ENCODE measurements around the gene ODC1.
"Not testable (repeated sequence)": the region's sequence is repeated elsewhere in the genome, so short reads cannot be mapped to it uniquely, and the experiment has no call there.

ODC1 gene

GRCh38 chr2:10452312-10452711 lies 4.2 kb upstream of the ODC1 start:
- DNase-seq = no peak

DNA sequence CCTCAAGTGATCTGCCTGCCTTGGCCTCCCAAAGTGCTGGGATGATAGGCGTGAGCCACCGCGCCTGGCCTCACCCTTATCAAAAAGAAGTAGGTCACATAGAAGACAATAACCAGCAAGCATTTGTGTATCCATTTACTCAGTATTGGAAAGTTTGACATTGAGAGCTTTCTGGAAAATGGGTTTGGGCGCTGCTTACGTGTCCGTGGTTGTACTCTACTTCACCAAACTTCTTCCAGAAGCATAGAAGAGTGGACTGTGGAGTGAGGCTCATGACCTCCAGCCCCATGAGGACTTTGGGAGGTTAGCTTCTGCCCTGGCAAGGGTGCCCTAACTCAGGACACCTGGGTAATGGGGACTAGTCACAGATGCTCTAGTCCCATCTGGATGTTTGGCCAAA lies 3.7 kb upstream of the ODC1 start:
- no peak for DNase-seq

DNA sequence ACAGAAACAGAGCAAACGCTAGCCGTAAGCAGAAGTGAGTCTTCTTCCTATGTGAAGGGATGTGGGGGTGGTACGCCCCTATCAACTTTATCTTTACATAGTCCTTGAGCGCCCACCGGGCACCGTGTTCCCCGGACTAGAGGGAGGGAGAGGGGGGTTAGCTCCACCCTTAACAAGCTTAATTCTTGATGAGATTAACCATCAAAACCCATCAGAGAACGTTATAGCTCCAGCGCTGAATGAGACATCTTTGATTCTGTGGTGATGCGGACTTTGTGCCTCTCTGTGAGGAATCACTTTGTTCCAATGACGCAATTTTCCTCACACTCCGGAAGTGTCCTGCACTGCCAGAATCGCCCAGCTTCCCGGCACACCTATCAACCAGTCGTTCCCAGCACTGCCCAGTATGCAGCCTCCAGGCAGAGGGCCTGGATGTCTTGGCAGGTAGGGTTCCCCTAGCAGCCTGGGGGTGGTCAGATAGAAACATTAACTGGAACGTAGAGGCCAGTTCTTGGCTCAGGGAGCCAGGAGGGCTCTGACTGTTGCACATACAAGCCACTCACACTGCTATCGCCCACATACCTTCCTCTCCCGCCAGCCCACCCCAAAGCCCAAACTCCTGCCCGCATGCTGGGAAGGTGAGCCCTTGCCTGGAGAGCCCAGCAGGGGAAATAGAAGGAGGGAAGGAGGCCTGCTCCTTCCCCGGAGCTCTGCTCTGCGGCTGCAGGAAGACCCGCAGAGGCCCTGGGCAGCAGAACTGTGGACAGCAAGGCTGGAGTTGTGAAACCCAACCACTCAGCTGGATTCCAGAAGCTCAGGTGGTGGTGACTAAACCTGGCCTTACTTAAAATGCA lies 1.9 kb upstream of the ODC1 start:
- no peak for DNase-seq

GRCh38 chr2:10449486-10449831 lies 1.3 kb upstream of the ODC1 start:
- no peak for DNase-seq

GRCh38 chr2:10448576-10449485 lies 704 bp upstream of the ODC1 start:
- DNase-seq = peak; percentile 57 to 95

DNA sequence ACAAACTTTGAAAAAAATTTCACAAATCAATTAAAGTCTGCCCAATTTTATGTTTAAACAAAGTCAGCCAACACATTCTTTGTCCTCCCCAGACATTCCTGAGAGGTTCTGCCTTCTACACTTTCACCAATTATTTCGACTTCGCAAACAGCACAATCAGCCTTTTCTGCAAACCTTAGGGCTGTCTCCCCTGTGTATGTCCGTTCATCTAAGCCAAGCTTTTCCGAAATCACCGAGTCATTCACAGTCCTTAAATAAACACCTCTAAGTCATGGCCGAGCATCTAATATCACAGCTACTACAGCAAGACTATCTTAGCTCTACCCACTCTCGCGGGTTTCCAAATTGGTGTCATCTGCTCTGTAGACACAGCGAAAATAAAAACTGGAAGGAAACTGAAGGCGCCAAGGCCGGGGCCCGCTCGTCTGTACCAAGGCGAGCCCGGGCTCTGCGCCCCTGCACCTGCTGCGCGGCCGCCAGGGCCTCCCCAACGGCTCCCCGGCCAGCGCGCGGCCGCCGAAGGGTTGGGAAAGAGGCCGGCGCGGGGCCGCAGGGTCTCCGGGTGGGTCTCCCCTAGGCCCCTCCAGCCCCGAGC lies 730 bp downstream of the ODC1 start:
- DNase-seq = peak in 1 of 2 donors; percentile 55

DNA sequence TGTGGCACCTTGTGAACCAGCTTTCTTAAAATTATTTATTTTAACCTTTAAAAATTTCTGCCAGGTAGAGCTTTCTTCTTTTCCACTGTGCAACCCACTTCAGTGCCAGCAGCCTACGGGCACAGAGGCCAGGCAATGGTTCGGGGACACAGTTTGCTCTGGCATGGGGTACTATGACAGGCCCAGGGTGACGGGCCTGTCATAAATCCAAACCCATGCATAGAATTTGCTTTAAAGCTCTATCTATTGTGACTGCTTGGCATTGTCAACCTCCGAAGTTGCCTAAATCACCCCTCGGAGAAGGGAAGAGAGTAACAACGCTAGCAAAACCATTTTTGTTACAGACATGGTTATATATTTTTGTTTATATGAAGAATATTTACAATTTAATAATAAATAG lies 1.5 kb downstream of the ODC1 start:
- no peak for DNase-seq

DNA sequence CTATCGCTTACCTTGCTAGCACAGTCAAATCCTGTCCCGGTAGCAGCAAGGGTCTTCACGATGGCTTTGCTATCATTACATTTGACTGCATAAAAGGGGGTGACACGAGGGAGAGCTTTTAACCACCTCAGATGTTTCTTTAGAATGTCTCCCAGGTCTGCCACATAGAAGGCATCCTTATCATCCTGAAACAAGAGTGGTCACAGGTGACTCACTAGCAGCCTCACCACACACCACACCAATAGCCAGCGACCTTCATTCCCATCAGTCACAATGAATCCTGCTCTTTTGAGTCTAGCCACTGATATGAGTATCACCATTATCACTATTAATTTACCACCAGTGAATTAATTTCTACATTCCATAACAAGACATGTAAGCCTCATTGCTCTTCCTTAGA lies 3.7 kb downstream of the ODC1 start:
- DNase-seq = no peak

- DNase-seq = not testable (repeated sequence)
Measured at GRCh38 chr2:10442469-10443126, 5.5 kb downstream of the ODC1 start.

DNA sequence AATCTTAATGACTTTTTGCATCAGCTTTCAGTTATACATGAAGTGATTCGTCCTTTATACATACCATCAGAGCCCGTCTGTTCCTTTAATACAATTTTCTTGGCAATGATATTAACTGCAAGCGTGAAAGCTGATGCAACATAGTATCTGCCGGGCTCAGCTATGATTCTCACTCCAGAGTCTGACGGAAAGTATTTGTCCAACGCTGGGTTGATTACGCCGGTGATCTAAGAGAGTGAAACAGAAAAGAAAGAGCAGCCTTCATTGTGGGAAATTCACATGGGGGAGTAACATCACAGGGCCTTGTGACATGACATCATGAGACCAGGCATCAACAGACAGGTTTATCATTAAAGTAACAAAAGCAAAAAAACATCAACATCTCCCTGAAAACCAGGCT lies 6.2 kb downstream of the ODC1 start:
- DNase-seq = no peak

DNA sequence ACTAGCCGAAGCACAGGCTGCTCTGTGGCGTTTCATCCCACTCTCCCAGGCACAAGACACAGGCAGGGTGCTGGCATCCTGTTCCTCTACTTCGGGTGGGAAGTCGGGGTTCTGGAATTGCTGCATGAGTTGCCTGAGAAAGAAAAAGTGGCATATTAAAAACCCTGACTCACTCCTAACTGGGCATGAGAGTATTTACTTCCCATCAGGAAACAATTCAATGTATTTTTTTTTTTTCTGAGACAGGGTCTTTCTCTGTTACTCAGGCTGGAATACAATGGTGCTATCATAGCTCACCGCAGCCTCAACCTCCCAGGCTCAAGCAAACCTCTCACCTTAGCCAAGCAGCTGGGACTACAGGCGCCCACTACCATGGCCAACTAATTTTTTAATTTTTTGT lies 7.4 kb downstream of the ODC1 start:
- DNase-seq = no peak

DNA sequence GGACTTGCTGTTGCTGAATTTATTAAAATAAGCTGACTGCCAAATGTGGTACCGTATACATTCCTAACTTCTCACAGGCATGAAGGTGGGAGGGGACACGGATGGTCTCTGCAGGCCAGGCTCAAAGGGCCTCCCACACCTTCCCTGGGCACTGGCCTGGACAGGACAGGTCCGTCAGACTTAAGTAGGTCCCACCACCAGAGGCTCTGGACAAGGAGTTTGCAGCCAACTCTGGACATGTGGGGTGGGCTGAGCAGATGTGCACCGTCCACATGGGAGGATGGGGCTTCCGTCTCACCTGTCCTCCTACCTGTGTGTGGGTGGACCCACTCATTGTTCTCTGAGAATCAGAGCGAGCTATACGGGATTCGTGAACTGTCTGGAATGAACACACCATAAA lies 8.2 kb downstream of the ODC1 start:
- DNase-seq = no peak

- DNase-seq = no peak
Measured at GRCh38 chr2:10439185-10439879, 8.8 kb downstream of the ODC1 start.

- DNase-seq = no peak
Measured at GRCh38 chr2:10438688-10439087, 9.4 kb downstream of the ODC1 start.

DNA sequence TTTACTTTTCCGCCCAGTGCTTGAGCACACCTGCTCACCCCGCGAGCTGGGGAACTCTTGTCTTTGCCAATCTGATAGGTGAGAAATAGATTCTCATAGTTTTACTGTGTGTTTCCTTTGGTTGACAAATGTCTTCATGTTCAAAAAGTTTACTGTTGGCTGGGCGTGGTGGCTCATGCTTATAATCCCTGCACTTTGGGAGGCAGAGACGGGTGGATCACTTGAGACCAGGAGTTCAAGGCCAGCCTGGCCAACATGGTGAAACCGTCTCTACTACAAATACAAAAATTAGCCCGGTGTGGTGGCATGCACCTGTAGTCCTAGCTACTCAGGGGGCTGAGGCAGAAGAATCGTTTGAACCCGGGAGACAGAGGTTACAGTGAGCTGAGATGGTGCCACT lies 10.3 kb downstream of the ODC1 start:
- no peak for DNase-seq

GRCh38 chr2:10436583-10437110 lies 11.5 kb downstream of the ODC1 start:
- no peak for DNase-seq

GRCh38 chr2:10435820-10436204 lies 12.3 kb downstream of the ODC1 start:
- no peak for DNase-seq

DNA sequence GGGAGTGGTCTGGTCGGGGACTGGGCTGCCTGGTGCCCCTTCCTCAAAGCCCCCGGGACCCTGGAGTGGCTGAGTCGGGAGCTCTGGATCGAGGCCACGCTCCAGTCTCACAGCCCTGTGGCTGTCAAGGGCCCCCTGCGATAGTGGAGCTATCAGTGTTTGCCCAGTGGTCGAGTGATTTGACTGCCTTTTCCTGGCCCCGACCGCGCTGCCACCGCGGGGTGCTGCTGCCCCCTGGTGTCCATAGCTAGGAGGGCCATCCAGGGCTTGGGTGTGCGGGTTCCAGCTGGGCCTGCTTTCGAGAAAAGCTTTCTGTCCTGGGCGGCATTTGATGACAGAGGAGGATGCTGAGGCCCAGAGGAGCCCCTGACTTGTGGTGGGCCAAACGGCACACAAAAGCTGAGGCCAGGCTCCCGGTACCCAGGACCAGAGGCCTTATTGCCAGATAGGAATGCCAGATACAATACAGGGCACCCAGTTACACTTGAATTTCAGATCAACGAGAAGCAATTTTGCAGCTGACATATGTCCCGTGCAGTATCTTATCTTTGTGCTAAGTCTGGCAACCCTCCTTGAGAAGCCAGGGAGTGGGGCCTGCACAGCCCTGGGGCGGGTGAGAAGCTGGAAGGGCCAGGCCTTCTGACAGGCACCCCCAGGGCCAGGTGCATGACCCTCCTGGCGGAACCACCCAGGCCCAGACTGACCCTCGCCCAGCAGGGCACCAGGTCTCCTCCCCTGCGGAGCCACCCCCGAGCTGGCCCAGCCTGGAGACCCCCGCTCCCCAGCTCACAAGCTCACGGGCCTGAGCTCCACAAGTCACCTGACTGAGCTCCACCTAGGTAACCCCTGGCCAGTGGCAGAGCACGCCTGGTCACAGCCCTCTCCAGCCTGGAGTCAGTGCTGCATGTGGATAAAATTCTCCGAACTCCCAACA lies 13.0 kb downstream of the ODC1 start:
- peak; percentile 73 to 80 for DNase-seq

DNA sequence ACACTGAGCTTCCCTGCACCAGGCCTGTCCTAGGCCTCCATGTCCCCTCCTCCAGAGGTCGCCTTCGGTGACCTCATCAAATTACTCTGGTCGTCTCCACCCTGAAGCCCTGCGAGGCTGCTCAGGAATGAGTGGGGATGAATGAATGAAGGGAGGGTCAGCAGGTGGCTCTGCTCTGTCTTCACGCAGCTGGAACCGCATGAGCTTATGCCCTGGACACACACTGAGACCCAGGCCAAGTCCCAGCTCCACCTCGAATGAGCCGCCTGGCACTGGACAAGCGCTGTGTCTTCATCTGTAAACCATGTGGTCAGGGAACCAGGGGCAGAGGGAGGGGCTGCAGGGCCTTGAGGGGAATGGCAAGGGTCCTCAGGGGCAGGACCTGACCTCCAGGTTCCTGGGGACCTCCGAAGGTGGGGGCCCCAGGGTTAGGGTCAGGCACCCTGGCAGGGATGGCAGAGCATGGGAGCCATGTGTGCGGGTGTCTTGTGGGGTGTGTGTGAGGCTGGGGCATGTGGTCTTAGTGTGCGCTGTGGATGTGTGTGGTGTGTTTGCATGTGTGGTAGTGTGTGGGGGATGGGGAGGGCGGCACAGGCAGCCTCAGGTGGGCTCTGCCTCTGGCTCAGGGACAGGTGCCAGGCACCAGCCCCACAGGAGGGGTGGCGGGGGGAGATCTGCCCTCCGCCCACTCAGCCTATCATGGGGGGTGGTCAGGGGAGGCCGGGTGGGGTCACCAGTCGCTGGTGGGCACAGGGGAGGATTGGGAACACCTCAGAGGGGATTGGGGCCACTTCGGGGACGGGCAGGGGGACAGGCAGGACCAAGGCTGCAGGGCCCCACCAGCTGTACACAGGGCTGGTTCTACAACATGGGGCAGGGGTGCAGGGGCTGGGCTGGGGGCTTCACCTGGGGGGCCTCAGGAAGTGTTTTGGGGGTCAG lies 13.9 kb downstream of the ODC1 start:
- DNase-seq = no peak
